LNCaP clone FGC (cell line): Measurements from ENCODE around the gene KRTAP5-5.
"Not testable (repeated sequence)": the region's sequence is repeated elsewhere in the genome, so short reads cannot be mapped to it uniquely, and the experiment has no call there.

Experiments used
- DNase-seq: peaks from one replicate; pipeline ENCODE4 v3.0.0-alpha.2; 2011; ENCODE audit warnings: low read depth
- H3K4me3 ChIP-seq: 2 replicates; pipeline ENCODE4 v1.5.1; 2011; ENCODE audit warnings: mild to moderate bottlenecking, low read depth, low read length, control low read depth
- CTCF ChIP-seq: IDR thresholded peaks from 2 replicates; pipeline ENCODE4 v1.5.1; 2012; ENCODE audit warnings: mild to moderate bottlenecking; ENCODE audit not compliant: control insufficient read depth, insufficient read depth; ENCODE audit errors: extremely low read depth

Gene KRTAP5-5

GRCh38 chr11:1644601-1645356 is 15.2 kb downstream of the KRTAP5-5 start:
- no peak for DNase-seq
- no peak for TF ChIP-seq CTCF
- no peak overlapping the region for H3K4me3 ChIP-seq

- no peak for TF ChIP-seq CTCF
- no peak for DNase-seq
- no peak overlapping the region for H3K4me3 ChIP-seq
Observed at GRCh38 chr11:1645357-1645821, 15.8 kb downstream of the KRTAP5-5 start.

GRCh38 chr11:1646540-1646939 is 17.0 kb downstream of the KRTAP5-5 start:
- not testable (repeated sequence) for DNase-seq, H3K4me3 ChIP-seq

- no peak for DNase-seq
- TF ChIP-seq CTCF = no peak
- no peak overlapping the region for H3K4me3 ChIP-seq
Observed at GRCh38 chr11:1647901-1648652, 18.5 kb downstream of the KRTAP5-5 start.

GRCh38 chr11:1648653-1649420 is 19.3 kb downstream of the KRTAP5-5 start:
- TF ChIP-seq CTCF = no peak
- no peak overlapping the region for H3K4me3 ChIP-seq
- no peak for DNase-seq

GRCh38 chr11:1650034-1650917 is 20.7 kb downstream of the KRTAP5-5 start:
- H3K4me3 ChIP-seq = no peak overlapping the region
- TF ChIP-seq CTCF = no peak
- no peak for DNase-seq

GRCh38 chr11:1650918-1651262 is 21.3 kb downstream of the KRTAP5-5 start:
- TF ChIP-seq CTCF = no peak
- no peak for DNase-seq
- H3K4me3 ChIP-seq = no peak overlapping the region
